Spleen (tissue), 11 donors: Measurements from ENCODE around the gene DACT3. TPM values are rescaled to one million over a fixed set of nuclear protein-coding genes. Genes with fewer than 3 reads are reported as not detected.

Experiments used
- DNase-seq: peaks from one replicate; pipeline ENCODE4 v3.0.0-alpha.2; 2020
- H3K27ac ChIP-seq, 8 donors: fragments of 200-600 bp; sonication (generic) in 7 of 8; 1 replicate in 4 of 8; 2 replicates in 4 of 8; pipeline versions ENCODE4 v1.5.0 to v1.8.0; 2016 to 2021; ENCODE audit warnings: inconsistent platforms in 4 of 8, mild to moderate bottlenecking in 4 of 8, moderate library complexity in 1 of 8
- H3K27me3 ChIP-seq, 7 donors: fragments of 200-600 bp; sonication (generic) in 6 of 7; replicated peaks in 1 of 7; 1 replicate in 4 of 7; 2 replicates in 3 of 7; pipeline versions ENCODE4 v1.5.0 to v1.8.0; 2016 to 2021; ENCODE audit warnings: inconsistent platforms in 3 of 7, mild to moderate bottlenecking in 1 of 7
- H3K36me3 ChIP-seq, 6 donors: fragments of 200-600 bp; sonication (generic) in 5 of 6; 1 replicate in 4 of 6; 2 replicates in 2 of 6; pipeline versions ENCODE4 v1.5.0 to v1.8.0; 2016 to 2021; ENCODE audit warnings: inconsistent platforms in 2 of 6
- H3K4me1 ChIP-seq, 6 donors: fragments of 200-600 bp; sonication (generic) in 5 of 6; 1 replicate in 3 of 6; 2 replicates in 3 of 6; pipeline versions ENCODE4 v1.5.0 to v1.8.0; 2016 to 2021; ENCODE audit warnings: inconsistent platforms in 3 of 6
- H3K4me3 ChIP-seq, 8 donors: fragments of 200-600 bp; sonication (generic) in 7 of 8; 1 replicate in 4 of 8; 2 replicates in 4 of 8; pipeline versions ENCODE4 v1.5.0 to v1.8.0; 2016 to 2021; ENCODE audit warnings: inconsistent platforms in 4 of 8, mild to moderate bottlenecking in 4 of 8, moderate library complexity in 2 of 8
- H3K9me3 ChIP-seq, 8 donors: fragments of 200-600 bp; sonication (generic) in 7 of 8; 1 replicate in 4 of 8; 2 replicates in 4 of 8; pipeline versions ENCODE4 v1.5.0 to v1.8.0; 2016 to 2021; ENCODE audit warnings: inconsistent platforms in 4 of 8
- CTCF ChIP-seq, 11 experiments: fragments of 200-600 bp in 7 of 11; fragments of 450-650 bp in 4 of 11; sonication (generic) in 4 of 11; IDR thresholded peaks in 8 of 11; conservative IDR thresholded peaks in 3 of 11; 1 replicate in 7 of 11; 2 replicates in 4 of 11; pipeline versions ENCODE4 v1.4.0 to v1.8.0; 2016 to 2021; ENCODE audit warnings: antibody characterized with exemption in 11 of 11, inconsistent platforms in 4 of 11, mild to moderate bottlenecking in 1 of 11
- POLR2A ChIP-seq, 3 donors: fragments of 450-650 bp; IDR thresholded peaks; one replicate each; pipeline ENCODE4 v1.5.1; 2017; ENCODE audit warnings: antibody characterized with exemption in 3 of 3, mild to moderate bottlenecking in 1 of 3
- POLR2AphosphoS5 ChIP-seq, 3 donors: sonication (generic); formaldehyde crosslinking; IDR thresholded peaks; one replicate each; pipeline ENCODE4 v1.5.1; 2017; ENCODE audit warnings: antibody characterized with exemption in 3 of 3
- WGBS, 5 donors: extraction: QIAGEN DNeasy Blood & Tissue Kit in 3 of 5; methylation state at CpG; one replicate each; pipeline versions ENCODE4 v1.1.5 to v1.1.7; 2013 to 2018; 5-methylcytosine and 5-hydroxymethylcytosine counted together
- intact Hi-C: fragments of 100-400 bp; cut with DNase I; formaldehyde crosslinking; loops from one replicate; pipeline ENCODE4 v1.15.0; 2023; ENCODE audit warnings: low total_unique reads
- polyA plus RNA-seq, 3 donors: library from polyadenylated mRNA; stranded (reverse); fragments of 200-250 nt; gene quantifications; one replicate each; pipeline ENCODE4 v1.2.1, GENCODE V29; 2013
- total RNA-seq, 7 donors: library from RNA; depleted of rRNA in 3 of 7; stranded (reverse); fragments of >200 nt in 3 of 7; fragmentation: NEBNext Ultra II Directional in 4 of 7; extraction: Animal tissue kit (Norgen Biotek cat#: 25700) in 4 of 7; gene quantifications; one replicate each; pipeline versions ENCODE4 v1.1.0 to v1.2.1, GENCODE V29; 2016 to 2021
- donor health status: healthy with polysubstance abuse.
- donor health status: DM: no; HTN: no; CAD: no; lungs with moderate emphysema.
- donor health status: DM: no; HTN: no; CAD: no.
- donor health status: Bipolar disorder and iron deficiency.
- donor health status: healthy.
- donor health status: DM: no; HTN: no; CAD: no.
- donor health status: DM: yes; HTN: yes; CAD: no.

DACT3 gene
- total and polyA plus RNA-seq, 10 donors, result 1.6 to 10.4 (median 5.5) TPM

- 22 to 37% (median 32%) methylated on average over 15 to 63 of the region's 63 CpGs for WGBS, 5 donors
- TF ChIP-seq POLR2A (IDR thresholded peaks at IDR 0.05) (no peak), CTCF (IDR thresholded peaks at IDR 0.05 in 8 of 11, conservative IDR thresholded peaks at IDR 0.05 in 3 of 11) (no peak), POLR2AphosphoS5 (IDR thresholded peaks at IDR 0.05) (no peak)
- Histone ChIP-seq H3K9me3 (peaks cover 0 to 26% (median 14%) of the 10 kb centered on the region in 8 donors), H3K27ac (no peak overlapping the region), H3K36me3 (peaks cover 0 to 13% (median 0%) of the 10 kb centered on the region in 6 donors), H3K4me3 (peak overlapping the region in 1 of 8 donors; percentile 13), H3K4me1 (peaks cover 0 to 12% (median 4%) of the 10 kb centered on the region in 6 donors), H3K27me3 (peaks cover 0 to 81% (median 31%) of the 10 kb centered on the region in 7 donors)
- no peak for DNase-seq
- intact Hi-C loops, result no loop called here
These were observed 12.7 kb downstream of the DACT3 start for GRCh38 chr19:46648060-46648960.

GRCh38 chr19:46646402-46646801 lies 14.6 kb downstream of the DACT3 start:
- H3K27ac ChIP-seq, result no peak overlapping the region
- WGBS, 5 donors, result 68 to 85% (median 76%) methylated on average over 3 of the region's 3 CpGs

GRCh38 chr19:46644720-46645119 lies 16.3 kb downstream of the DACT3 start:
- Histone ChIP-seq H3K4me1 (peaks cover 2 to 24% (median 9%) of the 10 kb centered on the region in 6 donors), H3K9me3 (peaks cover 0 to 26% (median 14%) of the 10 kb centered on the region in 8 donors), H3K4me3 (no peak overlapping the region), H3K27ac (peak overlapping the region in 2 of 8 donors; percentile 9 to 14), H3K36me3 (peaks cover 0 to 13% (median 0%) of the 10 kb centered on the region in 6 donors), H3K27me3 (peaks cover 0 to 69% (median 31%) of the 10 kb centered on the region in 7 donors)
- intact Hi-C loops, result no loop called here
- no peak for DNase-seq
- TF ChIP-seq POLR2A (IDR thresholded peaks at IDR 0.05) (no peak), CTCF (IDR thresholded peaks at IDR 0.05 in 8 of 11, conservative IDR thresholded peaks at IDR 0.05 in 3 of 11) (no peak), POLR2AphosphoS5 (IDR thresholded peaks at IDR 0.05) (no peak)
- WGBS, 5 donors, result 63 to 80% (median 67%) methylated on average over 3 of the region's 3 CpGs

More at GRCh38 chr19:46646402-46646801, 14.6 kb downstream of the DACT3 start:
- Histone ChIP-seq H3K36me3 (peaks cover 0 to 13% (median 0%) of the 10 kb centered on the region in 6 donors), H3K9me3 (peaks cover 0 to 26% (median 14%) of the 10 kb centered on the region in 8 donors), H3K27me3 (peaks cover 0 to 69% (median 31%) of the 10 kb centered on the region in 7 donors), H3K4me3 (no peak overlapping the region), H3K4me1 (peaks cover 0 to 12% (median 4%) of the 10 kb centered on the region in 6 donors)
- intact Hi-C loops, result no loop called here
- DNase-seq, result no peak
- TF ChIP-seq POLR2AphosphoS5 (IDR thresholded peaks at IDR 0.05), result no peak
- no peak for TF ChIP-seq CTCF (IDR thresholded peaks at IDR 0.05 in 8 of 11, conservative IDR thresholded peaks at IDR 0.05 in 3 of 11)
- TF ChIP-seq POLR2A (IDR thresholded peaks at IDR 0.05), result no peak

GRCh38 chr19:46640656-46641055 lies 20.3 kb downstream of the DACT3 start:
- intact Hi-C loops, result no loop called here
- Histone ChIP-seq H3K27me3 (peaks cover 0 to 64% (median 14%) of the 10 kb centered on the region in 7 donors), H3K4me1 (peaks cover 17 to 41% (median 28%) of the 10 kb centered on the region in 6 donors), H3K9me3 (no peaks in the 10 kb centered on the region), H3K36me3 (no peaks in the 10 kb centered on the region), H3K4me3 (no peak overlapping the region), H3K27ac (no peak overlapping the region)
- TF ChIP-seq POLR2A (IDR thresholded peaks at IDR 0.05) (no peak), CTCF (IDR thresholded peaks at IDR 0.05 in 8 of 11, conservative IDR thresholded peaks at IDR 0.05 in 3 of 11) (no peak), POLR2AphosphoS5 (IDR thresholded peaks at IDR 0.05) (no peak)
- WGBS, 5 donors, result 72 to 83% (median 74%) methylated on average over 2 of the region's 2 CpGs
- DNase-seq, result no peak
